SIG-M5 treated with dmso at 0.1 percent for 504 hours (cell line): ENCODE results near the gene ARID1B.
A peak's percentile ranks its signal among the peaks of the same experiment; 100 is the strongest.
"Not testable (repeated sequence)": the region's sequence is repeated elsewhere in the genome, so short reads cannot be mapped to it uniquely, and the experiment has no call there.

Source experiments
- DNase-seq: peaks from one replicate; lab custom pipeline; 2025; ENCODE audit not compliant: unreplicated experiment; lab: John Stamatoyannopoulos, UW

The ARID1B gene

DNA sequence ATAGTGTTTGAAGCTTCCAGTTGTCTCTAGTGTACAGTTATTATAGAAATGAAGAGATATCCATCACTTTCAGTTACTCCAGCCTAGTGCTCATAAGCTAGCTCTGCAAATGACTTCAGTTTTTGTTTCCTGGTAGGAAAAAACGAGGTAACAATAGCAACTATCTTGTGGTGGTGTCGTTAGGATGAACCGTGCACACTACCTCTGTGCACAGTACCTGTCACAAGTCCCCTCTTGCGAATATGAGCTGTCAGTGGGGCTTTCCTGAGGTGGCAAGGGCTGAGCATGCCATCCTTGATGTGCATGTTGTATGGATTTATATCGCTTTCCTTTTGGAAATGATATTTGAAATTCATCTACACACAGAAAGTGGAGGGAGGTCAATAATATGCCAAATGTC, 151.8 kb downstream of the ARID1B start:
- DNase-seq = no peak

DNA sequence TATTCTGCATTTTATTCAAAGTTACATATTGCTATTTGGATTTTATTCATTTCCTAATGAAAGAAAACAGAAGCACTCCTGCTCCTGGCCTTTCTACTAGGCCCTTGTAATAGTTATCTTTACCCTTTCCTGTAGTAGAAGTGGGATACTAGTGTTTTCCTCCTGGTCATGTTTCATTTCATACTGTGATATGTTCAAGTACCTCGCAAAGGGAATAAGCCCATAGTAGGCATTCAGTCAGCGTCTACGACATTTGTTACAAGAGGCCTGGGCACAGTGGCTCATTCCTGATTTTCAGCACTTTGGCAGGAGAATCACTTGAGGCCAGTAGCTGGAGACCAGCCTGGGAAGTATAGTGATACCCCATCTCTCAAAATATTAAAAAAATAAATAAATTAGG, 154.1 kb downstream of the ARID1B start:
- DNase-seq = no peak

DNA sequence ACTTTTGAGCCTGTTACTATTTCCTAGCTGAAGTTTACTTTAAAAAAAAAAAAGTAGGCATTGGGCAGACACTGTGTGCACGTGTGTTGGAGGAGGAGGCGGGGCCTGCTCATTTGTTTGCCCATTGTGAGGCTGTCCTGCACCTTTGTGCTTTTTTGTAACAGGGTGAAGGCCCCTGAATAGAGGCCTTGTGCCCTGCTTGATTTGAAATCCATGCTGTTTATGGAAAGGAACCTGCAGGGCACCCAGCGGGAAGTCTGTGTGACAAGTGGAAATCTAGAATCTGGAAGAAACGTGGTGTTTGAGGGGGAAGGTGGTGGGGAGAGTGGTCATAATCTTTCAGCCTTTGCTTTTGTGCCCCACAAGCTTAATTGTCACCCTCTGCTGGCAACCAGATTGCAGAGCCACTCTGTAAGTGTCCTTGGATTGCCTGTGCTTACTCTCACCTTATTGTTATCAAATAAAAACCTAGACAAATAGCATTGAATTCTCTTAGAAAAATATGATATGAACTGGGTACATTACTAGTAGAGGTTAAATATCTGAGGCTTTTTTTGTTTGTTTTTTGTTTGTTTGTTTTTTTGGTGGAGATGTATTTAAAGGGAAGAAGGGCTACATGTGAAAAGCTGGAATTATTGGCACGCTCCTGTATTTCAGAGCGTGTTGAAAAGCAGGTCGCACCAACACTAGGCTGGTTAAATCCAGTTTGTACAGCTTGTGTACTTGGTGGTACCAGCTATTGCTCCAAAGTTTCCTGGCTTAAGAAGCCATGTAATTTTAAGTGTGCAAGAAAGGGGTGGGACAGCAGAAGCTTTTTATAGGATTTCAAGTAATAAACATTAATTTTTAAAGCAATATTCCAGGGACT, 156.3 kb downstream of the ARID1B start:
- DNase-seq = no peak

- DNase-seq = no peak
Measured at GRCh38 chr6:156934069-156934460, 156.9 kb downstream of the ARID1B start.

DNA sequence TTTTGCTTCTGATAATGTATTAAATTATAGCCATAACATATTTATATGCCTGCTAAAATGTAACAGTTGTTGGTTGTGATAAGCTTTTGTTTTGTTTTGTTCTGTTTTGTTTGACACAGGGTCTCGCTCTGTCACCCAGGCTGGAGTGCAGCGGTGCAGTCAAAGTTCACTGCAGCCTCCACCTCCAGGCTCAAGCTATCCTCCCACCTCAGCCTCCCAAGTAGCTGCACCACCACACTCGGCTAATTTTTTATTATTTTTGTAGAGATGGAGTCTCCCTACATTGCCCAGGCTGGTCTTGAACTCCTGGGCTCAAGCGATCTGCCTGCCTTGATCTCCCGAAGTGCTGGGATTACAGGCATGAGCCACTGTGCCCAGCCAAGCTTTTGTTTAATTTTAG, 157.8 kb downstream of the ARID1B start:
- DNase-seq = no peak

DNA sequence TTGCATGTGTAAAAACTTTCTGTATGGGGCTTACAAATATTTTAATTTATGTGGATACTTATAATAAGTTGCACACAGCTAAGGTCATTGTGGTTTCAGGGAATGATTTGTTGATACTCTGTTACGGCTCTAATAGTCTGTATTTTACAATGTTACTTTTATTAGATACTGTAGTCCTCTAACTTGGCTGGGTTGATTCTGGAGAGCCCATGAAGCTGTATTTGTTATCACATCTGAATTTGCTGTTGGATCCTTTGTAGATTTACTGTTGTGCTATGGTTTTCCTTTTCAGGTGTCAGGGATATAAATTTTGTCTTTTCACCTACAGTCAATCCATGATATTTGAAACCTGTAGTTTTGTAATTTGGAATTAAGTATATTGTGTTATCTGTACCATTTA, 161.0 kb downstream of the ARID1B start:
- DNase-seq = no peak

DNA sequence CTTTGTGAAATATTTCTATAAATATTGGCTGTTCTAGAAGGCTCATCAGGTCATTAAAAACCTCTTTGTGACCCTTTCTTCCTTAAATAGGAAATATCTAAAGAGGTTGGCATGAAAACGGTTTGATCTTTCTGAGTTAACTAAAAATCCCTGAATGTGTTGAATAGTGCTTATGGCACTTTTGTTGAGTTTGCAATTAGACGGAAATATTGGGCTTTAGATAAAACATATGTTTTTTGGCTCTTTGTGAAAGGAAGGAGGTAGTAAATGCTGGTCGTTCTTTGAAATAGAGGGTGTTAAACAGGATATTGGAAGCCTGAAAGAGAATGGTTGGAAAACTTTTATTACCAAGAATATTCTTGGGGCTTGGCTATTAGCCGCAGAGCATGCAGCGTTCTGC, 163.0 kb downstream of the ARID1B start:
- DNase-seq = no peak

DNA sequence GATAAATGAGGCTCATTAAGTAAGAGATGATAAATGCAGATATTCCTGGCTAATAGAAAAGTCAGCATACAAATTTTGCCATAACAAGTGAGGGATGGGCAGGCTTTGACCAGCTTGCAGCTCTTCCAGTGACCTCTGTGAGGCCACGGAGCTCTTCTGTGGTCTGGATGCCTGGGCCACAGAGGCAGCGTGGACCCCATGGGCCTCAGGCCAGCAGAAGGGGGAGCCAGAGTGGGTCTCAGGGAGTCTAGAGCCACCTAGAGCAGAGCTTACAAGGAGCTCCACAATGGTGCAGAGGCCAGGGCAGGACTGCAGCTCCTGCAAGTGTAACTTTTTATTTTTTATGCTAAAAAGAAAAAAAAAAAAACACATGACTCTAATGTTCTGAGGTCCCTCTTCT, 165.1 kb downstream of the ARID1B start:
- no peak for DNase-seq

GRCh38 chr6:156943166-156943565, 166.0 kb downstream of the ARID1B start:
- no peak for DNase-seq

DNA sequence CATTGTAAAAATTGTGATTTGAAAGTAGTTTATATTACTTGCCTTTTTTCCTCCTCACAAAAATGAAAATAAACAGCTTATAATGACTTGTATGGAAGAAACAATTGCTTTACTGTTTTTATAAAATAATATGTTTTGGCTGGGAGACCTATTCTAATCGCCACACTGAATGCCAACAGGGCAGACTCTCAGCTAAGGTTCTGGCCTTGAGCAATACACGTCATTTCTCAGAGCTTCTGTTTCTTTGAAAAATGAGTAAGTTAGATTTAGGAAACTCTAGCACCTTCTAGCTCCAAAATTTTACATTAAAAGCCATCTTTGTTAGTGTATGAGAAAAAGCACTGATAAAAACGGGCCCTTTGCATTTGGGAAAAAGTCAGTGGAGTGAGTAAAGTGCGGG, 166.6 kb downstream of the ARID1B start:
- no peak for DNase-seq

GRCh38 chr6:156944412-156944811, 167.2 kb downstream of the ARID1B start:
- DNase-seq = no peak

DNA sequence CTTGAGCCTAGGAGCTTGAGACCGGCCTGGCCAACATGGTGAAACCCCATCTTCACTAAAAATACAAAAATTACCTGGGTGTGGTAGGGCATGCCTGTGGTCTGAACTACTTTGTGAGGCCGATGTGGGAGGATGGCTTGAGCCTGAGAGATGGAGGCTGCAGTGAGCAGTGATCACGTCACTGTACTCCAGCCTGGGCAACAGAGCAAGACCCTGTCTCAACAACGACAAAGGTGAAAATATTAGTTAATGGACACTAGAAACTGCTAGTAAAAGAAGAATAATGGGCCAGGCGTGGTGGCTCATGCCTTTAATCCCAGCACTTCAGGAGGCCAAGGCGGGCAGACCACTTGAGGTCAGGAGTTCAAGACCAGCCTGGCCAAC, 168.6 kb downstream of the ARID1B start:
- DNase-seq = not testable (repeated sequence)

GRCh38 chr6:156946370-156946936, 169.3 kb downstream of the ARID1B start:
- no peak for DNase-seq

- DNase-seq = no peak
Measured at GRCh38 chr6:156948277-156948676, 171.1 kb downstream of the ARID1B start.

- DNase-seq = no peak
Measured at GRCh38 chr6:156948807-156949206, 171.6 kb downstream of the ARID1B start.

DNA sequence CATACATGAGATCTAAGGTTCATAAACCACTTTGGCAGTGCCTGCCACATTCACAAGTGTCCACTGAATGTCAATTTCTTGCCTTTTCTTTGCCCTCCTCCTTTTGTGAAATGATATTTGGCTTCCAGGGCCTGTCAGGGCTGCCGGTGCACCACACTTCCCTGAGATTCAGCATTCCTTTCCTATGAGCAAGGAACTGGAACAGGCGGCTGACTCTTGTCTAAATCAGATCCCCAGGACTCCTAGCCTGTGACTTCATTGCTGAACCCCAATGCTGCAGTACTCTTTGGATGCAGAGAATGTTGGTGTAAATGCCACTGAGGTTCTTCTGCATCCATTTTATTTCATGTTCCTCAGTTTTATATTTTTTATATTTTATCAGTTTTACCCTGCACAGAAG, 172.2 kb downstream of the ARID1B start:
- DNase-seq = no peak

DNA sequence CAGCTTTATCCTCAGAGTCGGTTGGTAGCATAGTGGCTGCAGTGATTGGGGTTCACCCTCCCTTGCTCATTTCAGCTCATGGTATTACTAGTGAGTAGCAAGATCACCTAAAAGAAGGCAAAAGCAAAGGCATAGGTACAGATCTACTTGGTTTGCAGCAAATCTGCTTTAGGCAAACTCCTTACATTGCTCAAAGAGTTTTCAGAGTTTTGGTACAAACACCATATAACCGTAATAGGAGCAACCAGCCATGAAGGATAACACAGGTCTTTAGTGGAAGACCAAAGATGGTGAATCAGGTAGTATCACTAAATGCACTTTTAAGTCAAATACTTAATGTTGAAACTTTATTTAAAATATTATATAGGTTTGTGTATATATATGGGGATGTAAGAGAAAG, 172.9 kb downstream of the ARID1B start:
- no peak for DNase-seq

DNA sequence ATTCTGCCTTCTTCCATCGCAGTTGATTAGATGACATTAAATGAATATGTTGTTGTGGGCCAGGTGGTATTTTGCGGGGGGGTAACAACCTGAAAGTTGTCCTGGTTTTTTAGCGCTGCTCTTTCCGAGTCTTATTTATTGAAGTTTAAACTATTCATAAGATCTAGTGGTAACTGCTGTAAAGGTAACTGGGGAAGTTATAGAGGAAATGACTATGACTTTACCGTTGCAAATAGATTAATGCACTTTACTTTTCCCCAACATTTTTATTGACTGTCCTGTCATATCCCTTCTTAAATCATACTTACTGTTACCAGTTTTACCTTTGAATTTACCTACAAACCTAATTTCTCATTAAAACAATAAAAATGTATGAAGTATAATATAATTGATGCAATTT, 173.4 kb downstream of the ARID1B start:
- DNase-seq = no peak

- DNase-seq = no peak
Measured at GRCh38 chr6:156952401-156952800, 175.2 kb downstream of the ARID1B start.

DNA sequence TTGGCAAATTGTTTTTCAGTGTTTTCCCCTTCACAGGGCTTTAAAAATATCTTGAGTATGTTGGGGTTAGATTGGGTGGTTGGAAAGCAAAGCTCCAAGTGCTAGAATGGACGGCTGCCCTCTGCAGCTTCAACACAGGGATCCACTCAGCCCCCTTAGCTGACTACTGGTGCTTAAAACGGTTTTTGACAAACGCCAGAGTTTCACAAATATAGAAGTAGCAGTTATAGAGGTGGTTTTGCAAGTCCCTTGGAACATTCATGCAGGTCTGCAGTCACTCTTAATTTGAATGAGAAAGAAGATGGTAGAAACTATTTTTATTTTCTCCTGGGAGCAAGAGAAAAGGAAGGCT, 175.9 kb downstream of the ARID1B start:
- DNase-seq = peak; percentile 40

DNA sequence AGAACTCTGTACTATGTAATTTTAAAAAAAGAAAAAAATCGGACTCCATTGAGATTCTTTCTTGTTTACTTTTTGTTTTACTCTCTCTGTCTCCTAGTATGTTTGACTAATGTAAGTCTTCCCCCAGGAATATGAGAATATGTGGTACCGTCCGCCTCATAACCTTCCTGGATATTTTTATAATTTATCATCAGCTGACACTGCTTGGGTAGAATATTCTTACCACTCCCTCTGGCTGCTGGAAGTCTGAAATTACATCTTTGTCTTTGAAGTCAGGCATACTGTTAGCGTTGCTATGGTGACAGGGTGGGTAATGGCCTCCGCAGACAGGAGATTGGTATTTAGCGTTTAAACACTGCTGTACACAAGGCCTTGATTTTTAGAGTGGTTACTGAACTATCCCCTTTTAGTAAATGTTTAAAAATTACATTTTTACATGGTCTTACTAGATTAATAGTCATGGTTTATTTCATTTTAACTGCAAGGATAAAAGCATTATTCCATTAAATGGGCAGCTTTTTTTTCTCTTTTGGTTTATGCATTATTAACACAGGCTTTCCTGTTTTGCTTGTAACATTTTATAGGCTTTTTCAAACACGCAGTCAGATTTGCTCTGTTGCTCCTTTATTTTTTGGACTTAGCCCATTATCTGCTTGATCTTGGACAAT, 176.4 kb downstream of the ARID1B start:
- DNase-seq = peak; percentile 17

DNA sequence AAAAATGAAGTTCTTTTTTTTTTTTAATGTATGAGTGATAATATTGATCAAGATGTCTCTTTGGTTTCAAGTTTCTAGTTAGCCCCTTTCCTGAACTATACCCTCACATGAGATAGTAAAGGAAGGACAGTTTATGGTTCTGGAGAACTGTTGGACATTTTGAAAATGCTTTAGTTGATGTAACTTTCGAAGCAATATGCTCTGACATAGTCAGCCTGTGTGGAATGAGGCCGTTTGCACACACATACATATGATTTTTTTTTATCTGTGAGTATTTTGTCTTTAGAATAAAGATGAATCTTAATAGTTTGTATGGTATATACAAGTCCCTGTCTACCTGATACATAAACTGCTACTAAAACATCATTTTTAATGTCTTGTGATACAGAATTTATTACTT, 177.0 kb downstream of the ARID1B start:
- DNase-seq = no peak
